HG02938 (cell line): ENCODE results near the gene LMOD2.

Experiments used
- ATAC-seq: cut with Tn5 transposase; IDR thresholded peaks from one replicate; pipeline ENCODE4 v1.9.1; 2021; ENCODE audit warnings: mild to moderate bottlenecking, moderate library complexity; ENCODE audit not compliant: unreplicated experiment

LMOD2 gene

DNA sequence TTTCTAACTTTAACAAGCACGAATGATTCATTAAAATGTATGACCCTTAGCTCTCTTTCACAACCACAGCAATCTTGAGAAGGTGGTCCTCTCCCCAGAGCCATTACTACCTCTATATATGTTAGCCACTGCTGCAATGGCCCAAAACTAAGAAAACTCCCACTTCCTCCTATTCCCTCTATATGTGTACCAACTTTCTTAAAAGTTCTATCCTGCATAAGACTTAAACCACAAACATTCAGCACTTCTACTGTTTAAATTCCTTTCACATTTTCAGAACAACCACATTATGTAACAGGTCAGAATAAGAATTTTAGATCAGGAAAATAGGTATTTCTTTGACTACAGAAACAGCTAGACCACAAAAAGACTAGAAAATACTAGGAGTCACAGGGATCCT is 57.0 kb downstream of the LMOD2 start:
- no peak for ATAC-seq
